HepG2 (cell line): ENCODE results near the gene MYO5A. TPM values are rescaled to one million over a fixed set of nuclear protein-coding genes. Genes with fewer than 3 reads are reported as not detected.

Experiments
- ATAC-seq: fragments of 200-7000 bp; cut with Tn5 transposase; 3 replicates; pipeline ENCODE4 v1.9.1; 2020; ENCODE audit warnings: mild to moderate bottlenecking, moderate library complexity
- BruUV-seq: library from RNA; stranded (reverse); fragments of 400-500 nt; replicated peaks from 2 replicates; lab custom pipeline; 2021; lab: Mats Ljungman, UMichigan
- CTCF ChIA-PET: fragments of 300-600 bp; formaldehyde crosslinking; extraction: SDS; loops from one replicate; lab custom pipeline; 2021; ENCODE audit warnings: low total read pairs, inconsistent platforms, low intra/inter-chr PET ratio; lab: Yijun Ruan, JAX
- POLR2A ChIA-PET: fragments of 350-600 bp; sonication (Branson Sonifier 250); formaldehyde crosslinking; loops from one replicate; lab custom pipeline; 2020; ENCODE audit warnings: antibody characterized with exemption, inconsistent platforms; lab: Yijun Ruan, JAX
- DNase-seq: peaks from one replicate; pipeline ENCODE4 v3.0.0-alpha.2; 2015; ENCODE audit warnings: low spot score
- FAIRE-seq: peaks from 3 replicates; lab custom pipeline; 2011; peaks lifted over from hg19 to GRCh38; lab: Jason Lieb, UNC
- H2AFZ ChIP-seq: one replicate; pipeline ENCODE4 v1.6.1; 2011; ENCODE audit warnings: low read length, inconsistent platforms
- H3K27ac ChIP-seq: fragments of 300-600 bp; 3 replicates; pipeline ENCODE4 v1.8.0; 2011; ENCODE audit warnings: mixed run types, mild to moderate bottlenecking, mixed read lengths, low read length, inconsistent platforms; ENCODE audit not compliant: insufficient read depth; ENCODE audit errors: extremely low read length
- H3K27me3 ChIP-seq, 2 experiments: fragments of 200-600 bp in 1 of 2; 2 replicates in 1 of 2; 3 replicates in 1 of 2; pipeline versions ENCODE4 v1.6.0 to v1.8.0; 2011; ENCODE audit warnings: low read length in 2 of 2, mild to moderate bottlenecking in 2 of 2, moderate library complexity in 2 of 2, inconsistent platforms in 1 of 2; ENCODE audit not compliant: insufficient read depth in 2 of 2, control insufficient read depth in 1 of 2
- H3K36me3 ChIP-seq, 2 experiments: fragments of 200-600 bp in 1 of 2; replicated peaks in 1 of 2; 2 replicates in 1 of 2; 3 replicates in 1 of 2; pipeline versions ENCODE4 v1.5.1 to v1.8.0; 2011; ENCODE audit warnings: low read length in 2 of 2, inconsistent platforms in 1 of 2; ENCODE audit not compliant: insufficient read depth in 2 of 2, control insufficient read depth in 1 of 2
- H3K4me1 ChIP-seq: 2 replicates; pipeline ENCODE4 v1.5.1; 2012; ENCODE audit warnings: low read length, inconsistent platforms; ENCODE audit not compliant: insufficient read depth
- H3K4me2 ChIP-seq: 2 replicates; pipeline ENCODE4 v1.6.0; 2011; ENCODE audit warnings: low read depth, low read length, inconsistent platforms
- H3K4me3 ChIP-seq, 3 experiments: fragments of 200-600 bp in 1 of 3; sonication (generic), shearing (Covaris generic) in 1 of 3; replicated peaks in 1 of 3; 2 replicates each; pipeline ENCODE4 v1.5.1; 2011 to 2016; ENCODE audit warnings: low read length in 3 of 3, inconsistent platforms in 2 of 3, low read depth in 2 of 3, mild to moderate bottlenecking in 2 of 3, control low read depth in 1 of 3, mixed read lengths in 1 of 3; ENCODE audit not compliant: insufficient read depth in 1 of 3
- H3K79me2 ChIP-seq: one replicate; pipeline ENCODE4 v1.6.1; 2011; ENCODE audit warnings: low read length, inconsistent platforms; ENCODE audit not compliant: insufficient read depth
- H3K9ac ChIP-seq: 2 replicates; pipeline ENCODE4 v1.6.0; 2011; ENCODE audit warnings: mild to moderate bottlenecking, low read depth, low read length, inconsistent platforms; ENCODE audit not compliant: insufficient read depth
- H3K9me3 ChIP-seq: 2 replicates; pipeline ENCODE4 v1.5.1; 2012; ENCODE audit warnings: mild to moderate bottlenecking, low read length
- H4K20me1 ChIP-seq: 2 replicates; pipeline ENCODE4 v1.6.0; 2011; ENCODE audit warnings: inconsistent platforms, mild to moderate bottlenecking, low read length, moderate library complexity; ENCODE audit not compliant: insufficient read depth
- ATF5 ChIP-seq: sonication (generic); formaldehyde crosslinking; IDR thresholded peaks from 2 replicates; pipeline ENCODE4 v1.4.0; 2020; ENCODE audit warnings: mild to moderate bottlenecking, low read depth, missing genetic modification reagents
- CEBPB ChIP-seq: IDR thresholded peaks from 2 replicates; pipeline ENCODE4 v1.6.1; 2011; ENCODE audit warnings: low read depth, low read length, improper control_type of control experiment, borderline replicate concordance
- FIP1L1 ChIP-seq: fragments of 200-400 bp; formaldehyde crosslinking; IDR thresholded peaks from 2 replicates; pipeline ENCODE4 v1.6.1; 2018; ENCODE audit warnings: low read depth, mild to moderate bottlenecking, low read length, moderate library complexity, borderline replicate concordance; ENCODE audit not compliant: insufficient read depth
- NFAT5 ChIP-seq: sonication (generic); formaldehyde crosslinking; IDR thresholded peaks from 2 replicates; pipeline ENCODE4 v1.4.0; 2020; ENCODE audit warnings: missing genetic modification reagents
- RFX5 ChIP-seq: IDR thresholded peaks from 2 replicates; pipeline ENCODE4 v1.6.1; 2011; ENCODE audit warnings: low read depth, low read length, improper control_type of control experiment
- SMYD3 ChIP-seq: sonication (generic); formaldehyde crosslinking; IDR thresholded peaks from 2 replicates; pipeline ENCODE4 v1.8.1; 2023; ENCODE audit warnings: mild to moderate bottlenecking, missing genetic modification reagents
- ZNF414 ChIP-seq: sonication (generic); formaldehyde crosslinking; IDR thresholded peaks from 2 replicates; pipeline ENCODE4 v1.5.0; 2020; ENCODE audit warnings: missing genetic modification reagents
- WGBS: methylation state at CpG from one replicate; pipeline ENCODE4 v1.1.6; 2017; ENCODE audit warnings: low lambda C conversion rate; 5-methylcytosine and 5-hydroxymethylcytosine counted together
- in situ Hi-C: cut with HindIII; loops from 2 replicates; pipeline ENCODE4 v1.10.0; 2017; ENCODE audit warnings: low pct_unique_long_range_greater_than_20kb; ENCODE audit not compliant: extremely low pct_ligation_motif_present
- intact Hi-C: fragments of 100-400 bp; cut with micrococcal nuclease; formaldehyde crosslinking; loops from one replicate; pipeline ENCODE4 v1.10.0; 2022; ENCODE audit not compliant: unreplicated experiment
- polyA plus RNA-seq, 8 experiments: library from polyadenylated mRNA; depleted of rRNA in 3 of 8; stranded (reverse) in 7 of 8; unstranded in 1 of 8; fragments of >200 nt; fragmentation: Illumina TruSeq in 4 of 8; extraction: Trizol in 4 of 8; gene quantifications; 2 replicates each; pipeline versions ENCODE4 v1.2.1 to v1.2.3, GENCODE V29; 2011 to 2016; ENCODE audit warnings: low read depth in 4 of 8, missing spikeins in 1 of 8, mixed read lengths in 1 of 8; ENCODE audit not compliant: insufficient read depth in 1 of 8
- total RNA-seq, 5 experiments: library from RNA; depleted of rRNA; stranded (reverse); fragments of >200 nt; fragmentation: Illumina TruSeq; extraction: Trizol; gene quantifications; 2 replicates each; pipeline ENCODE4 v1.2.3, GENCODE V29; 2016; ENCODE audit warnings: low read depth in 1 of 5

Gene MYO5A
- total and polyA plus RNA-seq, 2 of the 13 experiments (the other 11 are each of a cell fraction or from before 2014, with no cell fraction given), result 2.8 to 4.8 TPM

GRCh38 chr15:52518487-52519371 lies 10.0 kb downstream of the MYO5A start:
- POLR2A ChIA-PET, result no interaction called here
- no TSS peak for BruUV-seq
- intact Hi-C loops (no loop called here), in situ Hi-C loops (no loop called here)
- H4K20me1 ChIP-seq, result no peaks in the 10 kb centered on the region
- no peaks in the 10 kb centered on the region for H3K36me3 ChIP-seq
- H3K27me3 ChIP-seq, result no peaks in the 10 kb centered on the region; a peak in 1 of 5 replicates
- H3K4me3 ChIP-seq, result no peak overlapping the region
- TF ChIP-seq ATF5 (no peak), RFX5 (no peak), SMYD3 (no peak), NFAT5 (CRISPR knock-in tag) (no peak), FIP1L1 (no peak), CEBPB (peak; percentile 38; the same call in 1 of the 2 replicates), ZNF414 (CRISPR knock-in tag) (no peak)
- no peak overlapping the region for H3K27ac ChIP-seq
- no peak overlapping the region for H3K4me2 ChIP-seq
- CTCF ChIA-PET, result no interaction called here
- FAIRE-seq (no peak), ATAC-seq (no peak), DNase-seq (no peak)
- WGBS, result 33% methylated on average over 8 of the region's 8 CpGs
- H3K9ac ChIP-seq, result no peak overlapping the region
- H3K4me1 ChIP-seq, result no peaks in the 10 kb centered on the region
- no peaks in the 10 kb centered on the region for H3K9me3 ChIP-seq
- no peaks in the 10 kb centered on the region for H3K79me2 ChIP-seq
- no peak overlapping the region for H2AFZ ChIP-seq
